Stimulated activated naive B cell treated with anti-CD40 and anti-IgM and Interleukin-4, amounts not matched to agents 10 μg/mL and 1 μg/mL and 100 μg/mL, for 72 hours (primary cell): ENCODE measurements around the gene PGAM5.

Experiments used
- ATAC-seq, 2 donors: fragments of 150-1000 bp; cut with Tn5 transposase; replicated peaks; 2 replicates each; pipeline ENCODE4 v1.10.0; 2021; ENCODE audit warnings: moderate library complexity in 1 of 2
- DNase-seq: peaks from one replicate; pipeline ENCODE4 v3.0.0; 2021
- H3K27ac Mint-ChIP-seq: one replicate; pipeline ENCODE4 v1.8.0; 2022; ENCODE audit warnings: mild to moderate bottlenecking, mixed read lengths
- H3K27me3 Mint-ChIP-seq, 2 donors: one replicate each; pipeline ENCODE4 v1.8.0; 2022; ENCODE audit warnings: mixed read lengths in 2 of 2
- H3K36me3 Mint-ChIP-seq, 2 donors: one replicate each; pipeline ENCODE4 v1.8.0; 2022; ENCODE audit warnings: mixed read lengths in 2 of 2, mild to moderate bottlenecking in 1 of 2
- H3K4me1 Mint-ChIP-seq, 2 donors: one replicate each; pipeline ENCODE4 v1.8.0; 2022; ENCODE audit warnings: mixed read lengths in 2 of 2, mild to moderate bottlenecking in 1 of 2
- H3K4me3 Mint-ChIP-seq, 2 donors: one replicate each; pipeline ENCODE4 v1.8.0; 2022; ENCODE audit warnings: mild to moderate bottlenecking in 2 of 2, mixed read lengths in 2 of 2, moderate library complexity in 1 of 2
- H3K9me3 Mint-ChIP-seq, 2 donors: one replicate each; pipeline ENCODE4 v1.8.0; 2022; ENCODE audit warnings: mixed read lengths in 2 of 2, mild to moderate bottlenecking in 1 of 2

The PGAM5 gene

GRCh38 chr12:132710405-132711079 lies at the start of gene PGAM5:
Gene PGAM5, plus strand, starts transcription at chr12:132710842. Its CDS starts 35 bp downstream, at chr12:132710877.
- peak; percentile 93 for DNase-seq
- peaks cover 4 to 5% of the 10 kb centered on the region in 2 donors for H3K9me3 Mint-ChIP-seq
- peak; percentile 93 to 97 for ATAC-seq
- peak within 1 kb of the TSS; percentile 97 for H3K27ac Mint-ChIP-seq
- H3K36me3 Mint-ChIP-seq: peaks cover 24 to 29% of the 10 kb centered on the region in 2 donors
- peaks cover 16 to 23% of the 10 kb centered on the region in 2 donors for H3K4me1 Mint-ChIP-seq
- peak within 1 kb of the TSS; percentile 89 to 95 for H3K4me3 Mint-ChIP-seq
- no peaks in the 10 kb centered on the region for H3K27me3 Mint-ChIP-seq

DNA sequence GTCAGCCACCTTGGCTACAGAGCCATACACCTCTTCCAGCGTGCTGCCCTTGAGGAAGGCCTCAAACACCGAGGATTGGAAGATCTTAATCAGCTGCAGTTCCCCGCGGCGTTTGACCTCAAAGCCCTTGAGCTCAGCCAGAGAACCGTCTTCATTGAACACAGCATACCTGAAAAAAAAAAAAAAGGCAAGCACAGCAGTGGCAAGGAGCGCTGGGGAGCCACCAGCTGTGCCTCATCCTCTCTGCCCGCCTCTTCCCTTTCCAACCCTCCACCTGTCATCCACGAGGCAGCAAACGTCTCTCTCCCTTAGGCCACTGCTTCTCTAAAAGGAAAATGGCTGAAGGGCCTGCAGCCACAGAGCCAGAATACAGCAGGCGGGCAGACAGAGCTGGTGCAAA lies 49.6 kb upstream of the PGAM5 start:
- H3K4me1 Mint-ChIP-seq: peaks cover 2 to 5% of the 10 kb centered on the region in 2 donors
- H3K4me3 Mint-ChIP-seq: no peak overlapping the region
- H3K27me3 Mint-ChIP-seq: no peaks in the 10 kb centered on the region
- no peak overlapping the region for H3K27ac Mint-ChIP-seq
- peaks cover 70 to 85% of the 10 kb centered on the region in 2 donors for H3K36me3 Mint-ChIP-seq
- DNase-seq (no peak), ATAC-seq (no peak)
- no peaks in the 10 kb centered on the region for H3K9me3 Mint-ChIP-seq

DNA sequence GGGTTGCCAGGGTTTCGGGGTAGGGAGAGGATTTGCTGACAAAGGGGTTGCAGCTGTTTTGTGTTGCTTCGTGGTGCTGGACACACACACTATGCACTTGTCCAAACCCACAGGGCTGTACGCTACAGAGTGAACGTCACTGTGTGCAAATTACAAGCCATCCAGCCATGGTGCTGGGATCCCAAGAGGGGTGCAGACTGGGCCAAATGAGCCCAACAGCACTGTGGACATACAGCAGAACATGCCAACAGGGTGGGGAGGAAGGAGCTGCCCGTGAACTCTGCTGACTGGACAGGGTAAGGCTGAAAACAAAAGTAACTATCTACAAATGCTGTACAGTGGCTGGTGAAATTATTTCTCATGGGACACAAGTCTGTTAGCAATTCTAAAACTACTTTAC lies 48.7 kb upstream of the PGAM5 start:
- Mint-ChIP-seq H3K36me3 (peaks cover 73 to 88% of the 10 kb centered on the region in 2 donors), H3K4me1 (peaks cover 2 to 5% of the 10 kb centered on the region in 2 donors), H3K4me3 (no peak overlapping the region), H3K27ac (no peak overlapping the region), H3K9me3 (no peaks in the 10 kb centered on the region), H3K27me3 (no peaks in the 10 kb centered on the region)
- DNase-seq (no peak), ATAC-seq (no peak)

DNA sequence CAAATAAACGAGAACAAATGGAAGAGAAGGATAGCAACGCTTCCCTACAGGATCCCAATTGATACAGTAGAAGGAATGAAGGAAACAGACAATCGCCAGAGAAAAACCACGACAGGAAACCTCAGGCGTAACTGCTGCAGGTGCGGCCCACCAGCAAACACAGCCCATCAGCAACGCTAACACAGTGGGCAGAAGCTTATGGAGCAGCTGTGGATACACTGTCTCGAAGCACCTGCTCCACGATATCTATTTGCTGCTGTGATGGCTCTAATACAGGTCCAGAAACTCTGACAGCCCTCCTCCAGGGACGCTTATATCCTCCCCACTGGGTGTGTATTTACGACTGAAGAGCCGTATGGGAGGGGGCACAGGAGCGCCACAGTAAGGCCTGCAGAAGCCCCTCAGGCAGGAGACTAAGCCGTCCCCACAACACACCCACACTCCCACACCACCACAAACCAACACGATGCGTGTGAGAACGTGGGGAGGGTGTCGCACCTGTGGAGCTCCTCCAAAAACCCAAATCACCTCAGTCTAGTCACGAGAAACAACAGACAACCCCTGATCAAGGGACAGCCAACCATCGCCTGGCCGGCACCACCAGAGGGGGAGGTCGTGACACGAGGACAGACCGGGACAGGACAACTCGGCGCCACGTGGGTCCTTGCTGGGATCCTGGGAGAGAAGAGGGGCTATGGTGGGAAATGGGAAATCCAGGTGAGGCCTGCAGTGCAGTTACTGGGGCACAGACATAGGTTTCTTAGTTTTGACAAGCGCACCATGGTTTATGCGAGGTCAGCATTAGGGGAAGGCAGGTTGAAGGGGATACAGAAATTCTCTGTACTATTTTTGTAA lies 47.5 kb upstream of the PGAM5 start:
- peak overlapping the region; percentile 49 for H3K27ac Mint-ChIP-seq

GRCh38 chr12:132664206-132665148 lies 46.2 kb upstream of the PGAM5 start:
- H3K36me3 Mint-ChIP-seq: peaks cover 73 to 82% of the 10 kb centered on the region in 2 donors
- no peak overlapping the region for H3K4me3 Mint-ChIP-seq
- peaks cover 2 to 5% of the 10 kb centered on the region in 2 donors for H3K4me1 Mint-ChIP-seq
- no peaks in the 10 kb centered on the region for H3K9me3 Mint-ChIP-seq
- no peaks in the 10 kb centered on the region for H3K27me3 Mint-ChIP-seq
- DNase-seq (no peak), ATAC-seq (no peak)
- H3K27ac Mint-ChIP-seq: no peak overlapping the region

More for the DNA sequence above, 47.5 kb upstream of the PGAM5 start:
- Mint-ChIP-seq H3K4me1 (peaks cover 2 to 5% of the 10 kb centered on the region in 2 donors), H3K36me3 (peaks cover 74 to 86% of the 10 kb centered on the region in 2 donors), H3K27me3 (no peaks in the 10 kb centered on the region), H3K9me3 (no peaks in the 10 kb centered on the region), H3K4me3 (no peak overlapping the region)
- ATAC-seq: no peak
- no peak for DNase-seq

DNA sequence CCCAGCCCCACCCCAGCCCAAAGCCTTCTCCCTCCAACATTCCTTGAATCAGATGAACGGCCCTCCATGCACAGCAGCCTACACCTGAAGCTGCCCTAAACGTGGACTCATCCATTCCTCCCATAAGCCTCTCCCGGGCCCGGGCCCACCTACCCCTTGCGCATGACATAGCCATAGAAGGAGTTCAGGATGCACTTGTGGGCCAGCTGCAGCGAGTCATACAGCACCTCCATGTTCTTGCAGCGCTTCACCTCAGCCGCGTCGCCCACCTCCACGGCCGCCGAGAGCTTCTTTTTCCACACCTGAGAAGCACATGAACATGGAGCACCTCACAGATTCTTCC lies 45.5 kb upstream of the PGAM5 start:
- Mint-ChIP-seq H3K36me3 (peaks cover 76 to 82% of the 10 kb centered on the region in 2 donors), H3K27me3 (no peaks in the 10 kb centered on the region), H3K27ac (no peak overlapping the region), H3K4me3 (no peak overlapping the region), H3K9me3 (no peaks in the 10 kb centered on the region), H3K4me1 (peaks cover 2 to 5% of the 10 kb centered on the region in 2 donors)
- DNase-seq (no peak), ATAC-seq (no peak)

GRCh38 chr12:132665794-132666193 lies 44.8 kb upstream of the PGAM5 start:
- ATAC-seq: no peak
- peaks cover 2 to 5% of the 10 kb centered on the region in 2 donors for H3K4me1 Mint-ChIP-seq
- H3K27me3 Mint-ChIP-seq: no peaks in the 10 kb centered on the region
- DNase-seq: no peak
- no peaks in the 10 kb centered on the region for H3K9me3 Mint-ChIP-seq
- H3K36me3 Mint-ChIP-seq: peaks cover 74 to 79% of the 10 kb centered on the region in 2 donors
- no peak overlapping the region for H3K4me3 Mint-ChIP-seq
- no peak overlapping the region for H3K27ac Mint-ChIP-seq

- ATAC-seq (no peak), DNase-seq (no peak)
- H3K9me3 Mint-ChIP-seq: no peaks in the 10 kb centered on the region
- no peaks in the 10 kb centered on the region for H3K27me3 Mint-ChIP-seq
- H3K4me3 Mint-ChIP-seq: no peak overlapping the region
- peak overlapping the region; percentile 47 for H3K27ac Mint-ChIP-seq
- peaks cover 64 to 70% of the 10 kb centered on the region in 2 donors for H3K36me3 Mint-ChIP-seq
- H3K4me1 Mint-ChIP-seq: peaks cover 0 to 2% of the 10 kb centered on the region in 2 donors
These were observed 42.2 kb upstream of the PGAM5 start for GRCh38 chr12:132668191-132669088.

DNA sequence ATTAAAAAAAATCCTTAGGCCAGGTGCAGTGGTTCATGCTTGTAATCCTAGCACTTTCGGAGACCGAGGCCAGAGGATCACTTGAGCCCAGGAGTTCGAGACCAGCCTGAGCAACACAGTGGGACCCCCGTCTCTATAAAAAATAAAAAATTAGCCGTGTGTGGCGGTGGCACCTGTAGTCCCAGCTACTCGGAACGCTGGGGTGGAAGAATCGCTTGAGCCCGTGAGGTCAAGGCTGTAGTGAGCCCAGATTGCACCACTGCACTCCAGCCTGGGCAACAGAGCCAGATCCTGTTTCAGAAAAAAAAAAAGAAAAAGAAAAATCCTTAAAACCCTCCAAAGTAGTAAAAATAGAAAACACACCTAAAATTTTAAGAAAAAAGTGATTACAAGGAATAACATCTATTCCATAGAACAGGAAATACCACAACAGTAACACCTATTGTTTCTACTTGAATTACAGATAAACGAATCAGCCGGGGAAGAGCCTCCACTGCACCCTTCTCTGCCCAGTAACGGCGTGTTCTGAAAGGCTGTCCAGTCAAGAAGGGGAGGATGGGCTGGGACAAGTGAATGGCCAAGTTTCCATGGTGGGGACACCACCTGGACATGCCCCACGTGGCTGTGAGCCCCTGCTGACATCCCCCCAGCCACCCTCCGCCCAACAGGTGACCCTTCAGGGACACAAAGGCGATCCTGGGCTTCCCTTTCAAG lies 41.3 kb upstream of the PGAM5 start:
- Mint-ChIP-seq H3K4me1 (peaks cover 0 to under 1% of the 10 kb centered on the region in 2 donors), H3K9me3 (no peaks in the 10 kb centered on the region), H3K4me3 (no peak overlapping the region), H3K27ac (no peak overlapping the region), H3K36me3 (peaks cover 63 to 72% of the 10 kb centered on the region in 2 donors), H3K27me3 (no peaks in the 10 kb centered on the region)
- DNase-seq: no peak
- ATAC-seq: no peak

DNA sequence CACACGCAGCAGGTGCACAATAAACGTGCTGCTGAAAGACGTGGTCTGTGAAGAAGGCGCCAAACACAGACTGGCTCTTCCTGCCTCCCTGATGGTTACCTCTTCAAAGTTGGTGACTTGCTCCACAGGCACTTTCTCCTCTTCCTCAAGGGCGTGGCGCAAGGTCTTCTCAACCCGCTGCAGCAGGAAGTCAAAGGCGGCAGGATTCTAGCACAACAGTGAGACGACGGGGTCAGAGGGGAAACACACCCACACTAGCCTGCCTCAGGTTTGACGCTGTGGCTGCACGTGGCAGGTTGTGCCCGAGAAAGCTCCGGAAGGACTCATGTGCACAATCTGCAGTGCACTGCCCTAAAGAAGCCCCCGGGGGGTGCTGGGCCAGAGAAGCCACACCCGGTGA lies 38.5 kb upstream of the PGAM5 start:
- Mint-ChIP-seq H3K27me3 (no peaks in the 10 kb centered on the region), H3K27ac (peak overlapping the region; percentile 43), H3K4me1 (no peaks in the 10 kb centered on the region), H3K4me3 (no peak overlapping the region), H3K36me3 (peaks cover 55 to 72% of the 10 kb centered on the region in 2 donors), H3K9me3 (no peaks in the 10 kb centered on the region)
- ATAC-seq (no peak), DNase-seq (no peak)

DNA sequence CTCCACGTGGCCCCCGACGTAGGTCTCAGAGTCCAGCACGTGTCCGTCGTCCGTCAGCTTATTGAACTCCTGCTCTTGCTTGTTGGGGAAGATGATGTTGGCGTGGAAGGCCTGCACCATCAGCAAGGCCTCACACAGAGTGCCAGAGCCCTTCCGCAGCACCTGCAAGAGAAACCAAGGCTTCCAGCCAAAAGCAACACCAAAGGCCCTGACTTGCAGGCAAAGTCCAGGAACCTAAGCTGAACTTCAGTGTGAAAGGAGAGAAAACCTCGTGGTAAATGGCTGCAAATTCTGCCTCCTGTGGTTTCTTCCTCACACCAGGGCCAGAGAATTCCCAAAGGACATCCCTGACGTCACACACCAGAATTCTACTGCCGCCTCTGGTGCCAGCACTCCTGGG lies 38.0 kb upstream of the PGAM5 start:
- Mint-ChIP-seq H3K27me3 (no peaks in the 10 kb centered on the region), H3K36me3 (peaks cover 54 to 72% of the 10 kb centered on the region in 2 donors), H3K27ac (peak overlapping the region; percentile 75), H3K4me1 (no peaks in the 10 kb centered on the region), H3K4me3 (no peak overlapping the region), H3K9me3 (no peaks in the 10 kb centered on the region)
- no peak for ATAC-seq
- no peak for DNase-seq

DNA sequence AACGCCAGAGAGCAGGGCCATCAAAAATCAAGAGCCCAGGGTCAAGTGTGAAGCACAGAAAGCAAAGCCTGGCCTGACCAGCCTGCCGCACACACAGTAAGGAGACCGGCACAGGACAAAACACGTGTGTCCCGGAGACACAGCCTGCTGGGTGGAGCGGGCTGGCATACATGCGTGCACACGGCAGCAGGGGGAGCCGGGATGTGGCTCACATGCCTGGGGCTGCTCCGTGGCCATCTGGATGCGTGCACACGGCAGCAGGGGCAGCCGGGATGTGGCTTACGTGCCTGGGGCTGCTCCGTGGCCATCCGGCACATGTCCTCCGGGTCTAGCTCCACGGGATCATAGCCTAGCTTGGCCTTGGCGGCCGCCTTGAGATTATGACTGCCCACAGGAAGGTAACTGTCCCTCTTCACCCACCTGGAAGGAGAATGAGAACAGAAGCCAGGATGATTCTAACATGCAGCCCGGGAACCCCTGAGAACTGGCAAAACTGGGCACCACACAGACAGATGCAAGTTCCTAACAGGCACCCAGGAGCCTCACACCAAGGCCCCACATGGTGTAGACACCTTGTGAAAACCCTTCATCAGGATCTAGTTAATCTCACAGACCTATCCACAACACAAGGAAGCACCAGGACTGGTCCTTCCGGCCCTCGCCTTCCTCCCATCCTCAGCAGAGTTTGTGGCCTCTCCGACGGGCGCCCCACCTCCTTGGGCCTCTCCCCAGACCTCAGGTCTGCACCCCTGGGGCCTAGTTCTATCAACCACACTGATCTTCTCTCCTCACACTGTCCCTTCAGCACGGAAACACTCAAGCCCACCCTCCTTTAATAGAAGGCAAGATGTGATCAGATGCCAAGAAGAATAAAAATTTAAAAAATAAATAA lies 37.1 kb upstream of the PGAM5 start:
- H3K4me3 Mint-ChIP-seq: no peak overlapping the region
- H3K27me3 Mint-ChIP-seq: no peaks in the 10 kb centered on the region
- no peak for ATAC-seq
- H3K27ac Mint-ChIP-seq: no peak overlapping the region
- DNase-seq: no peak
- peaks cover 53 to 71% of the 10 kb centered on the region in 2 donors for H3K36me3 Mint-ChIP-seq
- H3K9me3 Mint-ChIP-seq: no peaks in the 10 kb centered on the region
- H3K4me1 Mint-ChIP-seq: no peaks in the 10 kb centered on the region
